Measurements from ENCODE around the gene TRIM24.

The TRIM24 gene

GRCh38 chr7:138468244-138469123 is 8.4 kb downstream of the TRIM24 start:
- no peak for DNase-seq (ENCODE audit: low read depth in 1 of 2, low spot score in 1 of 2)
- no peak overlapping the region for H3K4me3 ChIP-seq (replicated peaks; ENCODE audit: insufficient read depth, low read length)
- no peak overlapping the region for H3K27ac ChIP-seq (replicated peaks)
- no peak for TF ChIP-seq CTCF (IDR thresholded peaks at IDR 0.05; ENCODE audit: insufficient read depth, low read length)
- no peak for TF ChIP-seq SPI1 (IDR thresholded peaks at IDR 0.05; ENCODE audit: borderline replicate concordance, low read depth)
- TF ChIP-seq GABPA (IDR thresholded peaks at IDR 0.05; ENCODE audit: low read depth) = no peak
- TF ChIP-seq REST (IDR thresholded peaks at IDR 0.05; ENCODE audit: insufficient replicate concordance, low read depth) = no peak
- TF ChIP-seq POLR2AphosphoS5 (IDR thresholded peaks at IDR 0.05; ENCODE audit: low read depth) = no peak
- H3K27me3 ChIP-seq (ENCODE audit: insufficient read depth, poor library complexity, severe bottlenecking) = no peaks in the 10 kb centered on the region

GRCh38 chr7:138470391-138471157 is 10.5 kb downstream of the TRIM24 start:
- no peak for DNase-seq (ENCODE audit: low read depth in 1 of 2, low spot score in 1 of 2)
- TF ChIP-seq CTCF (IDR thresholded peaks at IDR 0.05; ENCODE audit: insufficient read depth, low read length) (no peak), GABPA (IDR thresholded peaks at IDR 0.05; ENCODE audit: low read depth) (no peak), SPI1 (IDR thresholded peaks at IDR 0.05; ENCODE audit: borderline replicate concordance, low read depth) (no peak), POLR2AphosphoS5 (IDR thresholded peaks at IDR 0.05; ENCODE audit: low read depth) (no peak), REST (IDR thresholded peaks at IDR 0.05; ENCODE audit: insufficient replicate concordance, low read depth) (no peak)
- H3K27ac ChIP-seq (replicated peaks) = no peak overlapping the region
- H3K4me3 ChIP-seq (replicated peaks; ENCODE audit: insufficient read depth, low read length) = no peak overlapping the region
- H3K27me3 ChIP-seq (ENCODE audit: insufficient read depth, poor library complexity, severe bottlenecking) = no peaks in the 10 kb centered on the region

- Histone ChIP-seq H3K4me3 (replicated peaks; ENCODE audit: insufficient read depth, low read length) (no peak overlapping the region), H3K27ac (replicated peaks) (no peak overlapping the region), H3K27me3 (ENCODE audit: insufficient read depth, poor library complexity, severe bottlenecking) (no peaks in the 10 kb centered on the region)
- DNase-seq (ENCODE audit: low read depth in 1 of 2, low spot score in 1 of 2) = no peak
- TF ChIP-seq SPI1 (IDR thresholded peaks at IDR 0.05; ENCODE audit: borderline replicate concordance, low read depth) = no peak
- TF ChIP-seq POLR2AphosphoS5 (IDR thresholded peaks at IDR 0.05; ENCODE audit: low read depth) = no peak
- TF ChIP-seq CTCF (IDR thresholded peaks at IDR 0.05; ENCODE audit: insufficient read depth, low read length) = no peak
- TF ChIP-seq REST (IDR thresholded peaks at IDR 0.05; ENCODE audit: insufficient replicate concordance, low read depth) = no peak
- no peak for TF ChIP-seq GABPA (IDR thresholded peaks at IDR 0.05; ENCODE audit: low read depth)
These were observed 12.4 kb downstream of the TRIM24 start for GRCh38 chr7:138472292-138473079.
